Breast epithelium (tissue), 3 donors: ENCODE results near the gene LIF.

ENCODE experiments used
- CTCF ChIP-seq, 3 donors: fragments of 450-650 bp; IDR thresholded peaks; one replicate each; pipeline ENCODE4 v1.5.1; 2016 to 2017; ENCODE audit warnings: antibody characterized with exemption in 3 of 3, mild to moderate bottlenecking in 3 of 3, moderate library complexity in 3 of 3
- POLR2A ChIP-seq: fragments of 450-650 bp; IDR thresholded peaks from one replicate; pipeline ENCODE4 v1.6.1; 2016; ENCODE audit warnings: antibody characterized with exemption, mild to moderate bottlenecking, moderate library complexity

GRCh38 chr22:30209642-30210041, 36.9 kb downstream of the LIF start:
- TF ChIP-seq CTCF (IDR thresholded peaks at IDR 0.05) = no peak
- TF ChIP-seq POLR2A = no peak
